Neuronal stem cell (in vitro differentiated cells): ENCODE measurements around the gene NEBL.

ENCODE experiments used
- DNase-seq: peaks from one replicate; pipeline ENCODE4 v3.0.0-alpha.2; 2013; ENCODE audit warnings: low spot score
- H2AFZ ChIP-seq: one replicate; pipeline ENCODE4 v1.6.1; 2013; ENCODE audit warnings: mild to moderate bottlenecking, low read length, inconsistent platforms
- H2AK5ac ChIP-seq: 2 replicates; pipeline ENCODE4 v1.6.1; 2013; ENCODE audit warnings: low read depth, mild to moderate bottlenecking, inconsistent platforms, low read length, moderate library complexity, mixed read lengths
- H2BK120ac ChIP-seq: 2 replicates; pipeline ENCODE4 v1.6.1; 2013; ENCODE audit warnings: low read depth, mild to moderate bottlenecking, inconsistent platforms, low read length, moderate library complexity, mixed read lengths
- H2BK12ac ChIP-seq: one replicate; pipeline ENCODE4 v1.6.1; 2013; ENCODE audit warnings: low read length, inconsistent platforms
- H2BK15ac ChIP-seq: 2 replicates; pipeline ENCODE4 v1.6.1; 2013; ENCODE audit warnings: mild to moderate bottlenecking, low read length, inconsistent platforms, mixed read lengths
- H2BK5ac ChIP-seq: one replicate; pipeline ENCODE4 v1.6.1; 2013; ENCODE audit warnings: inconsistent platforms, mild to moderate bottlenecking, low read length, moderate library complexity
- H3K14ac ChIP-seq: one replicate; pipeline ENCODE4 v1.6.1; 2013; ENCODE audit warnings: low read length, inconsistent platforms
- H3K18ac ChIP-seq: 2 replicates; pipeline ENCODE4 v1.6.1; 2013; ENCODE audit warnings: low read length, inconsistent platforms
- H3K23ac ChIP-seq: 2 replicates; pipeline ENCODE4 v1.6.1; 2013; ENCODE audit warnings: low read depth, mild to moderate bottlenecking, mixed read lengths, low read length, inconsistent platforms; ENCODE audit not compliant: poor library complexity
- H3K27ac ChIP-seq: replicated peaks from 3 replicates; pipeline ENCODE4 v1.5.1; 2013; ENCODE audit warnings: low read length, inconsistent platforms
- H3K27me3 ChIP-seq, 3 experiments: 2 replicates each; pipeline ENCODE4 v1.6.1; 2013; ENCODE audit warnings: low read length in 3 of 3, mild to moderate bottlenecking in 2 of 3, inconsistent platforms in 1 of 3, low read depth in 1 of 3, mixed read lengths in 1 of 3, moderate library complexity in 1 of 3; ENCODE audit not compliant: control insufficient read depth in 3 of 3, insufficient read depth in 3 of 3
- H3K36me3 ChIP-seq, 2 donors: replicated peaks in 1 of 2; 2 replicates each; pipeline ENCODE4 v1.6.1; 2013; ENCODE audit warnings: low read length in 2 of 2; ENCODE audit not compliant: control insufficient read depth in 2 of 2, insufficient read depth in 2 of 2
- H3K4ac ChIP-seq: 2 replicates; pipeline ENCODE4 v1.6.1; 2013; ENCODE audit warnings: inconsistent platforms, mild to moderate bottlenecking, low read length, moderate library complexity
- H3K4me1 ChIP-seq, 2 donors: 1 replicate in 1 of 2; 2 replicates in 1 of 2; pipeline ENCODE4 v1.6.1; 2013; ENCODE audit warnings: low read length in 2 of 2, low read depth in 1 of 2; ENCODE audit not compliant: control insufficient read depth in 2 of 2, insufficient read depth in 1 of 2
- H3K4me2 ChIP-seq: one replicate; pipeline ENCODE4 v1.6.1; 2013; ENCODE audit warnings: mild to moderate bottlenecking, low read length, inconsistent platforms; ENCODE audit not compliant: insufficient read depth, poor library complexity, severe bottlenecking
- H3K4me3 ChIP-seq, 2 donors: 2 replicates each; pipeline ENCODE4 v1.5.1; 2013; ENCODE audit warnings: low read length in 2 of 2, mild to moderate bottlenecking in 2 of 2, inconsistent platforms in 1 of 2, moderate library complexity in 1 of 2
- H3K79me1 ChIP-seq: one replicate; pipeline ENCODE4 v1.6.1; 2013; ENCODE audit warnings: low read depth, mild to moderate bottlenecking, inconsistent platforms, low read length, moderate library complexity
- H3K9ac ChIP-seq: one replicate; pipeline ENCODE4 v1.6.1; 2013; ENCODE audit warnings: mild to moderate bottlenecking, low read depth, low read length, inconsistent platforms; ENCODE audit not compliant: poor library complexity
- H3K9me3 ChIP-seq, 2 donors: replicated peaks in 1 of 2; 2 replicates each; pipeline versions ENCODE3 to v1.6.1; 2013; ENCODE audit warnings: low read length in 2 of 2, mild to moderate bottlenecking in 2 of 2, inconsistent platforms in 1 of 2, low read depth in 1 of 2, mixed read lengths in 1 of 2, moderate library complexity in 1 of 2; ENCODE audit not compliant: control insufficient read depth in 2 of 2, insufficient read depth in 1 of 2
- H4K8ac ChIP-seq: one replicate; pipeline ENCODE4 v1.6.1; 2013; ENCODE audit warnings: low read depth, mild to moderate bottlenecking, inconsistent platforms, low read length, moderate library complexity
- H4K91ac ChIP-seq: one replicate; pipeline ENCODE4 v1.6.1; 2013; ENCODE audit warnings: low read length, low read depth, mild to moderate bottlenecking, inconsistent platforms; ENCODE audit not compliant: poor library complexity
- WGBS, 2 donors: extraction: QIAGEN DNeasy Blood & Tissue Kit; methylation state at CpG; one replicate each; pipeline ENCODE4 v1.1.7; 2013; ENCODE audit warnings: missing lambda C conversion rate in 2 of 2, mixed read lengths in 1 of 2; ENCODE audit not compliant: insufficient read length in 2 of 2, insufficient replicate concordance in 1 of 2; ENCODE audit errors: extremely low coverage in 2 of 2; 5-methylcytosine and 5-hydroxymethylcytosine counted together

Gene NEBL

GRCh38 chr10:20835335-20835734, 61.8 kb downstream of the NEBL start:
- peaks cover 0 to 2% of the 10 kb centered on the region in 2 donors for H3K9me3 ChIP-seq
- no peak for DNase-seq
- H3K27me3 ChIP-seq: no peaks in the 10 kb centered on the region
- H3K79me1 ChIP-seq: no peaks in the 10 kb centered on the region
- no peak overlapping the region for H3K4me3 ChIP-seq
- no peak overlapping the region for H2AK5ac ChIP-seq
- no peaks in the 10 kb centered on the region for H3K4me1 ChIP-seq
- H3K4me2 ChIP-seq: no peak overlapping the region
- no peak overlapping the region for H4K91ac ChIP-seq
- no peak overlapping the region for H3K23ac ChIP-seq
- H2BK120ac ChIP-seq: no peak overlapping the region
- H3K4ac ChIP-seq: no peak overlapping the region
- H3K9ac ChIP-seq: no peak overlapping the region
- H3K14ac ChIP-seq: no peak overlapping the region
- H2BK5ac ChIP-seq: no peak overlapping the region
- H3K18ac ChIP-seq: no peak overlapping the region
- H2BK12ac ChIP-seq: no peak overlapping the region
- no peak overlapping the region for H2AFZ ChIP-seq
- H3K27ac ChIP-seq: no peak overlapping the region
- H3K36me3 ChIP-seq: no peaks in the 10 kb centered on the region
- no peak overlapping the region for H4K8ac ChIP-seq
- no peak overlapping the region for H2BK15ac ChIP-seq
- no CpG with 5 or more reads among the region's 4 CpGs for WGBS, 2 donors

GRCh38 chr10:20834825-20835224, 62.3 kb downstream of the NEBL start:
- Histone ChIP-seq H3K36me3 (peaks cover 0 to 2% of the 10 kb centered on the region in 2 donors), H2BK15ac (no peak overlapping the region), H2BK12ac (no peak overlapping the region), H3K4me1 (no peaks in the 10 kb centered on the region), H3K18ac (no peak overlapping the region), H3K9me3 (peaks cover 0 to 2% of the 10 kb centered on the region in 2 donors), H2BK120ac (no peak overlapping the region), H2AK5ac (no peak overlapping the region), H3K4me3 (no peak overlapping the region), H3K79me1 (no peaks in the 10 kb centered on the region), H4K91ac (no peak overlapping the region), H2BK5ac (no peak overlapping the region), H3K27me3 (no peaks in the 10 kb centered on the region), H3K23ac (no peak overlapping the region), H3K4me2 (no peak overlapping the region), H3K4ac (no peak overlapping the region), H3K27ac (no peak overlapping the region), H2AFZ (no peak overlapping the region), H3K9ac (no peak overlapping the region), H4K8ac (no peak overlapping the region), H3K14ac (no peak overlapping the region)
- no peak for DNase-seq
- no CpG with 5 or more reads among the region's 2 CpGs for WGBS, 2 donors

GRCh38 chr10:20822825-20823224, 74.3 kb downstream of the NEBL start:
- Histone ChIP-seq H3K4me2 (no peak overlapping the region), H2AK5ac (no peak overlapping the region), H3K79me1 (no peaks in the 10 kb centered on the region), H3K14ac (no peak overlapping the region), H3K23ac (no peak overlapping the region), H3K9ac (no peak overlapping the region), H4K91ac (no peak overlapping the region), H3K4me1 (no peaks in the 10 kb centered on the region), H3K27ac (no peak overlapping the region), H3K36me3 (peaks cover 0 to 2% of the 10 kb centered on the region in 2 donors), H3K9me3 (no peaks in the 10 kb centered on the region), H2BK5ac (no peak overlapping the region), H2BK12ac (no peak overlapping the region), H3K27me3 (no peaks in the 10 kb centered on the region), H4K8ac (no peak overlapping the region), H2BK120ac (no peak overlapping the region), H3K18ac (no peak overlapping the region), H3K4ac (no peak overlapping the region), H2AFZ (no peak overlapping the region), H3K4me3 (no peak overlapping the region), H2BK15ac (no peak overlapping the region)
- no peak for DNase-seq
- WGBS, 2 donors: no CpG with 5 or more reads among the region's 4 CpGs

- H3K4me2 ChIP-seq: no peak overlapping the region
- no peak for DNase-seq
- no CpG with 5 or more reads among the region's 5 CpGs for WGBS, 2 donors
Measured at GRCh38 chr10:20817646-20818045, 79.5 kb downstream of the NEBL start.

More at GRCh38 chr10:20817646-20818045, 79.5 kb downstream of the NEBL start:
- H4K8ac ChIP-seq: no peak overlapping the region
- no peaks in the 10 kb centered on the region for H3K27me3 ChIP-seq
- H3K18ac ChIP-seq: no peak overlapping the region
- no peak overlapping the region for H2BK12ac ChIP-seq
- H3K4ac ChIP-seq: no peak overlapping the region
- H2BK120ac ChIP-seq: no peak overlapping the region
- H2BK5ac ChIP-seq: no peak overlapping the region
- no peak overlapping the region for H2AFZ ChIP-seq
- H4K91ac ChIP-seq: no peak overlapping the region
- no peak overlapping the region for H3K4me3 ChIP-seq
- no peaks in the 10 kb centered on the region for H3K79me1 ChIP-seq
- no peak overlapping the region for H3K9ac ChIP-seq
- no peaks in the 10 kb centered on the region for H3K9me3 ChIP-seq
- H3K4me1 ChIP-seq: no peaks in the 10 kb centered on the region
- peaks cover 0 to 2% of the 10 kb centered on the region in 2 donors for H3K36me3 ChIP-seq
- no peak overlapping the region for H3K14ac ChIP-seq
- no peak overlapping the region for H2BK15ac ChIP-seq
- no peak overlapping the region for H2AK5ac ChIP-seq
- H3K27ac ChIP-seq: no peak overlapping the region
- no peak overlapping the region for H3K23ac ChIP-seq
